ENCODE measurements around the gene RNF222. TPM values are rescaled to one million over a fixed set of nuclear protein-coding genes. Genes with fewer than 3 reads are reported as not detected.
"Not testable (repeated sequence)": the region's sequence is repeated elsewhere in the genome, so short reads cannot be mapped to it uniquely, and the experiment has no call there.

RNF222 gene
- total and polyA plus RNA-seq, 4 donors = not detected

- H3K4me1 ChIP-seq (ENCODE audit: control insufficient read depth in 5 of 5, insufficient read depth in 5 of 5, low read length in 5 of 5) = peaks cover 7 to 21% (median 15%) of the 10 kb centered on the region in 5 donors
- H3K4me3 ChIP-seq = peak overlapping the region; percentile 88
- H3K9me3 ChIP-seq (ENCODE audit: control insufficient read depth in 4 of 4, insufficient read depth in 3 of 4, low read length in 3 of 4) = no peaks in the 10 kb centered on the region
- TF ChIP-seq CTCF (IDR thresholded peaks at IDR 0.05; ENCODE audit: control extremely low read depth, extremely low read depth) = no peak
- peak overlapping the region; percentile 66 to 78 for H3K9ac ChIP-seq (ENCODE audit: insufficient read depth in 1 of 2, low read length in 2 of 2)
- ATAC-seq (ENCODE audit: insufficient read depth, low FRiP score) = peak; percentile 1
- H3K27me3 ChIP-seq (ENCODE audit: control insufficient read depth in 3 of 3, insufficient read depth in 3 of 3, low read length in 2 of 3) = no peaks in the 10 kb centered on the region
- H3K27ac ChIP-seq (ENCODE audit: low read depth in 1 of 2, low read length in 1 of 2) = peak overlapping the region; percentile 52 to 81
- 2% methylated on average over 15 of the region's 15 CpGs for WGBS, 2 donors
- no peak for DNase-seq
- peaks cover 12 to 37% (median 23%) of the 10 kb centered on the region in 4 donors for H3K36me3 ChIP-seq (ENCODE audit: control insufficient read depth in 4 of 4, insufficient read depth in 4 of 4, low read length in 4 of 4)
These were observed 14.8 kb downstream of the RNF222 start for GRCh38 chr17:8382880-8383142.

GRCh38 chr17:8382052-8382879 is 15.4 kb downstream of the RNF222 start:
- H3K9ac ChIP-seq (ENCODE audit: insufficient read depth in 1 of 2, low read length in 2 of 2) = peak overlapping the region; percentile 66 to 78
- H3K4me1 ChIP-seq (ENCODE audit: control insufficient read depth in 5 of 5, insufficient read depth in 5 of 5, low read length in 5 of 5) = peaks cover 7 to 21% (median 15%) of the 10 kb centered on the region in 5 donors
- H3K27me3 ChIP-seq (ENCODE audit: control insufficient read depth in 3 of 3, insufficient read depth in 3 of 3, low read length in 2 of 3) = no peaks in the 10 kb centered on the region
- H3K9me3 ChIP-seq (ENCODE audit: control insufficient read depth in 4 of 4, insufficient read depth in 3 of 4, low read length in 3 of 4) = no peaks in the 10 kb centered on the region
- peak overlapping the region; percentile 88 for H3K4me3 ChIP-seq
- ATAC-seq (ENCODE audit: insufficient read depth, low FRiP score) (no peak), DNase-seq (no peak)
- WGBS, 2 donors = 17 to 18% methylated on average over 27 of the region's 27 CpGs
- TF ChIP-seq CTCF (IDR thresholded peaks at IDR 0.05; ENCODE audit: control extremely low read depth, extremely low read depth) = no peak
- peaks cover 16 to 41% (median 25%) of the 10 kb centered on the region in 4 donors for H3K36me3 ChIP-seq (ENCODE audit: control insufficient read depth in 4 of 4, insufficient read depth in 4 of 4, low read length in 4 of 4)
- peak overlapping the region in 1 of 2 donors; percentile 81 for H3K27ac ChIP-seq (ENCODE audit: low read depth in 1 of 2, low read length in 1 of 2)

GRCh38 chr17:8380049-8380448 is 17.6 kb downstream of the RNF222 start:
- H3K36me3 ChIP-seq (ENCODE audit: control insufficient read depth in 4 of 4, insufficient read depth in 4 of 4, low read length in 4 of 4) = peaks cover 16 to 44% (median 26%) of the 10 kb centered on the region in 4 donors
- no peaks in the 10 kb centered on the region for H3K9me3 ChIP-seq (ENCODE audit: control insufficient read depth in 4 of 4, insufficient read depth in 3 of 4, low read length in 3 of 4)
- WGBS, 2 donors = 61 to 69% methylated on average over 3 of the region's 3 CpGs
- peaks cover 7 to 29% (median 16%) of the 10 kb centered on the region in 5 donors for H3K4me1 ChIP-seq (ENCODE audit: control insufficient read depth in 5 of 5, insufficient read depth in 5 of 5, low read length in 5 of 5)
- DNase-seq (no peak), ATAC-seq (ENCODE audit: insufficient read depth, low FRiP score) (no peak)
- no peak overlapping the region for H3K27ac ChIP-seq (ENCODE audit: low read depth in 1 of 2, low read length in 1 of 2)
- TF ChIP-seq CTCF (IDR thresholded peaks at IDR 0.05; ENCODE audit: control extremely low read depth, extremely low read depth) = no peak
- no peaks in the 10 kb centered on the region for H3K27me3 ChIP-seq (ENCODE audit: control insufficient read depth in 3 of 3, insufficient read depth in 3 of 3, low read length in 2 of 3)
- no peak overlapping the region for H3K4me3 ChIP-seq
- peak overlapping the region in 1 of 2 donors; percentile 8 for H3K9ac ChIP-seq (ENCODE audit: insufficient read depth in 1 of 2, low read length in 2 of 2)

GRCh38 chr17:8378117-8378516 is 19.5 kb downstream of the RNF222 start:
- ATAC-seq (ENCODE audit: insufficient read depth, low FRiP score); DNase-seq; H3K9me3 ChIP-seq (ENCODE audit: control insufficient read depth in 4 of 4, insufficient read depth in 3 of 4, low read length in 3 of 4); H3K9ac ChIP-seq (ENCODE audit: insufficient read depth in 1 of 2, low read length in 2 of 2); H3K27ac ChIP-seq (ENCODE audit: low read depth in 1 of 2, low read length in 1 of 2); H3K4me3 ChIP-seq; H3K27me3 ChIP-seq (ENCODE audit: control insufficient read depth in 3 of 3, insufficient read depth in 3 of 3, low read length in 2 of 3): not testable (repeated sequence)
- Histone ChIP-seq H3K36me3 (ENCODE audit: control insufficient read depth in 4 of 4, insufficient read depth in 4 of 4, low read length in 4 of 4) (peaks cover 18 to 44% (median 26%) of the 10 kb centered on the region in 4 donors), H3K4me1 (ENCODE audit: control insufficient read depth in 5 of 5, insufficient read depth in 5 of 5, low read length in 5 of 5) (peaks cover 7 to 26% (median 13%) of the 10 kb centered on the region in 5 donors)
- WGBS, 2 donors = 85 to 86% methylated on average over 8 of the region's 8 CpGs

Measured in lung (tissue), 12 donors.